Effector CD4-positive, alpha-beta T cell (primary cell): ENCODE data around the gene OGFOD1.

Source experiments
- DNase-seq: peaks from one replicate; pipeline ENCODE4 v3.0.0-alpha.2; 2020
- total RNA-seq: gene quantifications from one replicate; lab custom pipeline; 2026; lab: John Stamatoyannopoulos, UW

The OGFOD1 gene
- total RNA-seq, result 39.4 reads per million, percentile 63 among the genes with 10 or more reads in this experiment

- peak; percentile 89 for DNase-seq
These were observed at the start of gene OGFOD1, which contains the start of gene NUDT21 for GRCh38 chr16:56450986-56451752. TSS of gene OGFOD1 (plus strand) at chr16:56451554. CDS start at chr16:56451613, 59 bp downstream. TSS of gene NUDT21 (minus strand) at chr16:56451332. CDS start at chr16:56451202, 130 bp downstream.

- DNase-seq, result no peak
These were observed 45.2 kb upstream of the OGFOD1 start for GRCh38 chr16:56405977-56406672.

DNA sequence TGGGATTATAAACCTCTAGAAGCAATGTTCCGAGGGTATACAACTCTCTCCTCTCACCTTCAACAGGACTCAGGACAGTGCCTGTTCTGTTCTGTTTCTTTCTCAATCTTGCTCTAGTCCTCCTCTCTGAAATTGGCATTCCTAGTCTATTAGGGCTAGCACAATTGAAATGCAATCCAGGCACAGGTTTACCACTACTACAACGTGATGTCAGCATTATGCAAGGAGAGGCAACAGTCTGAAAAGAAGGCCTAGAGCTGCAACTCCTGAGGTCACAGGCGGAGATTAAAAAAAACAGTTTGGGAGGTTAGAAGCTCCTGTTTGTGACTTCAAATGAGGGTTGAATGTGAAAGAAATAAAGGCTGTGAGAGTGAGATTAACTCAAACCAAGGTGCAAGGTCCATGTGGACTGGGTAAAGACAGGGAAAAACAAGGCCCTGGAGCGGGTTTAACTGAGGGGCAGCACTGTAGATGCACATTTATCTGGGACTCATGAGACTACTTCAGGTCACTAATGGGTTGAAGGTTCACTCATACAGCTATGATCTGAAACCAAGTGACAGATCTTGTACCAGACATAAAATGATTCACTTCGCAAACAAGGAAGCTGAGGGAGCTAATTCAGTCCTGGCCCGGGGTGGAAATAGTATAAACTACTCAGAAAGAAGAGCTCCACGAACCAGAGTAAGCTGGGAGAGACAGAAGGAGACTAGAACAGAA, 42.8 kb upstream of the OGFOD1 start:
- no peak for DNase-seq

- DNase-seq, result no peak
These were observed 42.2 kb upstream of the OGFOD1 start for GRCh38 chr16:56409195-56409594.

DNA sequence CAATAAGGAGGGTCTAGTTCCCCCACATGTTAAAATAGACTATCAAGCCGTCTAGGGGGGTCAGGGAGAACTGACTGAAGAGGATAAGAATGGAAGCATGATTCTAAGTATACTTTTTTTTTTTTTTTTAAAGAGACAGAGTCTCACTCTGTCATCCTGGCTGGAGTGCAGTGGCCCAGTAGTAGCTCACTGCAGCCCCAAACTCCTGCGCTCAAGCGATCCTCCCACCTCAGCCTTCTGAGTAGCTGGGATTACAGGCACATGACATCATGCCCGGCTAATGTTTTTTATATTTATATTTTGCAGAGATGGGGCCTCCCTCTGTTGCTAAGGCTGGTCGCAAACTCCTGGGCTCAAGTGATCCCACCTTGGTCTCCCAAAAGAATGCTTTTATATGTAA, 40.2 kb upstream of the OGFOD1 start:
- no peak for DNase-seq

DNA sequence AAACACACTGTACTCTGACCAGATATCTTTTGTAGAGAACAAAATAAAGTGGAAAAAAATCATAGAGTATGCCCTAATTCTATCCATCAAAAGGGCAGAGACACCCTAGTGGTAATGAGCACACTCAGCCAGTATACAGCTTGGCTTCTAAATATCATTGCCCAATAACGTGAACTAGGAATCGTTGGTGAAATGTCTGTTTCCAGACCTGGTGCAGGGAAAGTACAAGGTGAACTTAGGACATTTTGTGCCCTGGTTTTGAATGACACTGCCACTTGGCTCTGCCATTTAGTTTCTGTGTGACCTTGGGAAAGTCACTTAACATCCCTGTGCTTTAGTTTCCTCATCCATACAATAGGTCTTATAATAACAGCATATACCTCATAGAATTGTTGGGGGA, 39.7 kb upstream of the OGFOD1 start:
- DNase-seq, result no peak

- DNase-seq, result no peak
These were observed 38.0 kb upstream of the OGFOD1 start for GRCh38 chr16:56413381-56413780.

GRCh38 chr16:56414366-56414765, 37.0 kb upstream of the OGFOD1 start:
- no peak for DNase-seq

GRCh38 chr16:56415875-56416274, 35.5 kb upstream of the OGFOD1 start:
- no peak for DNase-seq

DNA sequence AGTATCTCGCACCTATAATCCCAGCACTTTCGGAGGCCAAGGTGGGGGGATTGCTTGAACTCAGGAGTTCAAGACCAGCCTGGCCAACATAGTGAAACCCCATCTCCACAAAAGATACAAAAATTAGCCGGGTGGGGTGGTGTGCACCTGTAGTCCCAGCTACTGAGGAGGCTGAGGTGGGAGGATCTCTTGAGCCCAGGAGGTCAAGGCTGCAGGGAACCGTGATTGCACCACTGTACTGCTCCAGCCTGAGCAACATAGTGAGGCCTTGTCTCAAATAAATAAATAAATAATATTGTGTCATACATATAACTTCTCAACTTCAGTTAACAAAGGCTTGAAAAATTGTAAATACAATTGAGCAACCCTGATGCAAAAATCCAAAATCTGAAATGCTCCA, 34.2 kb upstream of the OGFOD1 start:
- no peak for DNase-seq

DNA sequence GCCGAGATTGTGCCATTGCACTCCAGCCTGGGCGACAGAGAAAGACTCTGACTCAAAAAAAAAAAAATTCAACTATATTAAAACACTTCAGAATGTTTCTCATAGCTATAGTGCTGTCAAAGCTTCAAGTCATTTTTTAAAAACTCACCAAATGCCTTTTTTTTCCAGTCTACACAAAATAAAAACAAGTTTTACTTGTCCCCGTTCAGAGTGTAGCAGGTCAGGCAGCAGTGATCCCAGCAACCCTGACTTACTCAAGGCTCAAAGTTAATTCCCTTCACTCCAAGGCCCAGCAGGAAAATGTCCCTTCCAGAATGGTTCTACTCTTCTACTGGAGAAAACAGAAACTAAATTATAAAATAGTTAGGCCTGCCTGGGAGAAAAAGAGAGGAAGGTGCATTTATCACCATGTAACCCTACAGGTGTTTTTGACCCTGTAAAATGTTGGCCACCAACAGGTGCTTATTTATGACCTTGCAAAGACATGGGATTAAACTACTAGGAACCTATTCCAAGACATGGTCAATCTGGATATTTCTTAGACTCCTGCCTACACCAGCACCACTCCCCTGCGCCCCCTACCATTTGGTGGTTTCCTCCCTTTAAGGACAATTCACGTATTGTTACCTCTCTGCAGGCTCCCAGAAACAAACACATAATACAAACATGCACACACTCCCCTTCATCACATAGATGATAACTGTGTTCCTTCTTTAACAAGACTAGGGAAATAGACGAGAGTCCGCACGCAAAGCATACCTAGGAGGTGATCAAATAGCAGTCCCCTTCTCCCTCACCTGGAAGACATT, 31.4 kb upstream of the OGFOD1 start:
- no peak for DNase-seq

- no peak for DNase-seq
These were observed 30.7 kb upstream of the OGFOD1 start for GRCh38 chr16:56420613-56421012.

DNA sequence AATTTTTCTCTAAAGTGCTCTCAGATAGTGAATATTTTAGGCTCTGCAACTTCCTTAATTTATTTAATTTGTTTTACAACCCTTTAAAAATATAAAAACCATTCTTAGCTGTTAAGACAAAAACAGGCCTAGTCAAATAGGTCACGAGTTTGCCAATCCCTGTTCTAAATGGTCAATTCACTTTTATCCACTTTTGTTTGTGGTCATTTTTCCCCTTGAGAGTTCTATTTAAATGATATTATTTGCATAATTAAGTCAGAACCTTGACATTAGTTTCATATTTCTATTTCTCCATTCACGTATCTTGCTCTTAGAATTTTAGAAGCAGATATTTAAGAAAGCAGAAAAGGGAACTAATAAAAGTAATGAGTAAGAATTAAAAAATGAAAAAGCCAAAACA, 30.0 kb upstream of the OGFOD1 start:
- no peak for DNase-seq

GRCh38 chr16:56421976-56422669, 29.2 kb upstream of the OGFOD1 start:
- no peak for DNase-seq

DNA sequence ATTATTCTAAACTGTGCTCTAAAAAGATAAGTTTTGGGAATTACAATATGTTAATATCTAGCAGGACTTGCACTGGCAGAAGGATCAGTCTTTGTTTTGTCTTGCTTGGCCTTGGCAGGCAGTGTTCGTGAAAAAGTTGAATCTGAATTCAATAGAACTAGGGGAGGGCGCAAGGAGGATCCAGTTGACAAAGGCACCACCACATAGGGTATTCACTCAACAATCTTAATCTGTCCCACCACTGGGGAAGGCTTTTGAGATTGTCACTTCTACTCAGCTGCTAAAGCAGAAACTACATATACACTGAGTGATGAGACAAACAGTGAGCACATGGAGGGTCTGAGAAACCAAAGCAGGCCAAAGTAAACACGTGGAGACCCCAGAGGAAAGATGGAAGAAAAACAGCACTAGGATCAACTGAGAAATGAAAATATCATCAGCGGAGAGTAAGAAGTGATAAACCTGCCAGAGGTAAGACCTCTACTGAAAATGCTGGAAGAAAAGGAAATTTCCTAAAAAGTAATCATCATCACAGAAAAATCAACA, 28.4 kb upstream of the OGFOD1 start:
- no peak for DNase-seq

GRCh38 chr16:56423584-56424403, 27.6 kb upstream of the OGFOD1 start:
- DNase-seq, result no peak

DNA sequence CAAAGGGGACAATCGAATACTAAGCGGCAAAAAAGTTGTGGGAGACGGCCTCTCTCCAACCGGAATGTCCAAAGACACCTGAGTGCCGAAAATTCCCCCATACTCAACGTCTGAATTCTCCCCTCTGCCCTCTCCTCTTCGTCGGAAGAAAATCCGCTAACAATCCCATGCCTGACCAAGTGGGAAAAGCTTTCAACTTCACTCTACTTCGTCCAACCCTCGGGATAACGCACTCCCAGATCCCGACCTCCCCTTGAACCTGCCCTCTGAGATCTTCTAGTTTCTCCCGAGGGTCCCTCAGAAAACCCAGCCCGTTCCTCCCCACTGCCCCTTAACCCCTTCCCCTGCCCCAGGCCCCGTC, 27.0 kb upstream of the OGFOD1 start:
- no peak for DNase-seq

GRCh38 chr16:56424791-56425438, 26.4 kb upstream of the OGFOD1 start:
- peak; percentile 23 for DNase-seq

GRCh38 chr16:56425439-56425832, 25.9 kb upstream of the OGFOD1 start, which contains the start of gene AMFR:
TSS of gene AMFR (minus strand) at chr16:56425545. CDS start at chr16:56425327, 218 bp downstream.
- peak; percentile 47 for DNase-seq

DNA sequence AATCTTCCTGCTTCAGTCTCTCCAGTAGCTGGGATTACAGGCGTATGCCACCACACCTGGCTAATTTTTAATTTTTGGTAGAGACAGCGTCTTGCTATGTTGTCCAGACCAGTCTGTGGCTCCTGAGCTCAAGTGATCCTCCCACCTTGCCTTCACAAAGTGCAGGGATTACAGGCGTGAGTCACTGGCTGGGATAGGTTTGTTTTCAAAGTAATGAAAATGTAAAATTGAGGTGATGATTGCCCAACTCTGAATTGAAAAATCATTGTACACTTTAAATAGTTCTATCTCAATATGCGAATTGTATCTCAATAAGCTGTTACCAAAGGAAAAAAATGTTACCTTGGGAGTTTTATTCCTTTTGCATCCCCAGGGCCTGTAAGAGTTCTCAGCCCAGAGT, 24.8 kb upstream of the OGFOD1 start:
- no peak for DNase-seq
